Measurements from ENCODE around the gene BRSK2.

BRSK2 gene

DNA sequence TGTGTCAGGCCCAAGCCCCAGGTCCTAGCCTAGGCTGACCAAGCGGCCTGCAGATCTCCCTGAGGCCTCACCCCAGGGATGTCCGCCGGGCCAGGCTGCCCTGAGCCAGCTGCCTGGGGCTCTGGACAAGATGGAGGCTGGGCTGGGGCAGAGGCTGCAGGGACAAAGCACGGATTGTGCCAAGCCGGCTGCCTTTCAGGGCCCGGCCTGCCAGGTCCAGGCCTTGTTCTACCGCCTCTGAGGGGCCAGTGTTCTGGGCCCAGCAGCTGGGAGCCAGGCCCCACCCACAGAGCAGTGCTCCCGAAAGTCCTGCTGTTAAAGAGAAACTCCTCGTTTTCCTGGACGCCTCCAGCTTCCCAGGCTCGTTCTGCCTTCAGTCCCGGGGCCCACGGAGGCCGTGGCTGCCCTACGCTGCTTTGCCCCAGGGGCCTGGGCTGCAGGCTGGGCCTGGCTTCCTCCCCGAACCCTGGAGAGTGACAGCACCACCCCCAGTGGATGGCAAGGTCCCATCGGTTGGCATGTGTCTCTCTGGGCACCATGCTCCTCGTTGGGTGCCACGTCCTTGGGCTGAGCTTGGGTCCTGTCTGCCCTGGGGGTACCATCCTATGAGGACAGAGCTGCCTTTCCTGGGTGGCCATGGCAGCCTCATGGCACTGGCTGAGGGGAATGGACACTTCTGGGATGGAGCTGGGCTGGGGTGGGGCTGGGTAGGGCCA lies 7.6 kb downstream of the BRSK2 start:
- DNase-seq (ENCODE audit: low spot score): no peak

DNA sequence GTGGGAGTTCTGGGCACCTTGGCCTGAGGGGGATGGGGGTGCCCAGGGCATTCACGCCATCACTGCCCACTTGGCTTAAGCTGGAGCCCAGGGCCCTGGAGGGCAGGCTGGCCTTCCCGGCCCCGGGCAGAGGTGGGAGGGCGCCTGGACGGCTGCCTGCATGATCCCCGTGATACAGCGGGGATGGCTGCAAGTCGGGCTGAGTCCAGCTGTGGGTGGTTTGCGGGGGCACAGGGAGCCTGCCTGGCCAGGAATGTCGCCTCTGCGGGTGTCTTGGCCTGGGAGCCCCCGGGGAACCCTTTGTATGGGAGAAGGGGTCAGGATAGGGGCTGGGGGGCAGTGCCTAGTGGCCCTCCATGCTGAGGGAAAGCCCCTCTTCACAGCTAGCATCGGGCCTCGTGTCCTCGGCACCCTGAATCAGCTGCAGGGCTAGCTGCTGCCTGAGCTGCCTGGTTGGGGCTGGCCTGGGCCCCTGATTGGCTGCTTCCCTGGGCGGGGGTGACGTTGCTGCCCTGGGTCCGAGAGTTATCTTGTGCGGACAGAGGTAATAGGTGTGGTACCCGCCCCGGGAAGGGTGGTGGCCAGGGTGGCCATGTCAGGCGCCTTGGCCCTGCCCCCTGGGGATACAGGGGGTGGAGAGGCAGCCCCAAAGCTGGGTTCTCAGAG lies 8.3 kb downstream of the BRSK2 start:
- DNase-seq (ENCODE audit: low spot score): no peak

DNA sequence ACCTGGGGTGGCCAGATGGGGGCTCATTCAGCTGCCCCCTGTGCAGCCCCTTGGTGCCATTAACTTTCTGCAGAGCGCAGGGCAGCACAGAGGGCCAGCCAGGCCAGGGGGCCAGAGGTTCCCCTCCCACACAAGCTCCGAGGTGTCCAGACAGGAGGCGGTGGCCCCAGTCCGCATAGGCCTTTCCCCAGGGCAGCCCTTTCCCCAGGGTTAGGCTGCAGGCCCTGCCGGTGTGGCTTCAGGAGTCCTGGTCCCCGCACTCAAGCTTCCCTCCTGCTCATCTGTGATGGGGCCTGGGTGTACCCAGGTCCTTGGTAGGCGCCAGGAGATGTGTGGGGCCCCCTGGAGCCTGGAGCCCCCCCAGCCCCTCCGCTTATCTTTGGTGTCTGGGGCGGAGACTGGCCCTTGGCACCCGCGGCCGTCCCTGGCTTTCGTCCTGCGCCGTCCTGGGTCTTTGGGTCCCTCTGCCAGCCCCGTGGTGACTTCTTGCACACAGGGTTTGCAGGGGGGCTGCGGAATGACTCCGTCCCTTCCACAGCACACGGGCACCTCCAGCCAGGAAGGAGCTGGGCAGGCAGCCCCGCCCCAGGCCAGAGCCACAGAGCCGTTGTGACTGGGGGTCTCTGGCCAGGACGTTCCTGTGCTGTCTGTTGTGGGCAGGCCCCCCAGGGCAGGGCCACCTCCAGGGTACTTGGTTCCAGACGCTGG lies 8.9 kb downstream of the BRSK2 start:
- no peak for DNase-seq (ENCODE audit: low spot score)

DNA sequence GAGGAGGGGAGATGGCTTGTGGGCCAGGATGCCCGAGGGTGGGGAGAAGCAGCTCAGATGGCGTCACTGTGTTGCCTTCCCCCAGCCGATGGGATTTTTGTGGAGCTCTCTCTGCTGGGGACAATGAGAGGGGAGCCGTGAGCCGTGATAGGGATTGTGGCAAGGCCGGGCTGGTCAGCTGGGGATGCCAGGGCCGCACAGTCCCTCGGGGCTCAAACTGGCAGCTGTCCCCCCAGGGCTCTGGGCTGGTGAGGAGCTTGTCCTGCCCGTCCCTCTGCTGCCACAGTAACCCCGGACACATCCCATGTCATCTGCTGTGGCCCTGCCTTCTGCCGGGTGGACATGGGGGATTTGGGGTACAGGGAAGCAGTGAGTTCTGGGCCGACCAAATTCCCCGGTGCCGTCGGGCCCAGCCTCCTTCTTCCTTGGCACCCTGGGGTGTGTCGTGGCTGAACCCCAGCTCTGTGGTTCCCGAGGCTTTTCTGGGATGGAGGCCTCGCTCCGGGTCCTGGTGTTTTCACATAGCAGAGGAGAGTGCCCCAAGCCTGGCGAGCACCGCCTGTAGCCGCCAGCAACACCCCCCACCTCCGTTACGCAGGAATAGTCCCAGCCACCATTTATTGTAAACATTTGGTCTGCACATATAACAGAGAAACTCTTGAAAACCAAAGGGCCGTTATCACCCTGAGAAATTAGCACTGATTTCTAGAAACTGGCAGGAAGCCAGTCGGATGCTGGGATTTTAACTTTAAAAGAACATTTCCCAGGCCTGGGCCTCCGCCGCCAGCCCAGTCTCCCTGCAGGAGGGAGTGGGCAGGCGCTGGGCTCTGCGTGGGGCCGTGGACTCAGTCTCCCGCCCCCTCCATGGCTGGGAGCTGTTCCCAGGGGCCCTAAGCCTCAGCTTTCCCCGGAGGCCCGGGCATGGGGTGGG lies 9.9 kb downstream of the BRSK2 start:
- no peak for DNase-seq (ENCODE audit: low spot score)

DNA sequence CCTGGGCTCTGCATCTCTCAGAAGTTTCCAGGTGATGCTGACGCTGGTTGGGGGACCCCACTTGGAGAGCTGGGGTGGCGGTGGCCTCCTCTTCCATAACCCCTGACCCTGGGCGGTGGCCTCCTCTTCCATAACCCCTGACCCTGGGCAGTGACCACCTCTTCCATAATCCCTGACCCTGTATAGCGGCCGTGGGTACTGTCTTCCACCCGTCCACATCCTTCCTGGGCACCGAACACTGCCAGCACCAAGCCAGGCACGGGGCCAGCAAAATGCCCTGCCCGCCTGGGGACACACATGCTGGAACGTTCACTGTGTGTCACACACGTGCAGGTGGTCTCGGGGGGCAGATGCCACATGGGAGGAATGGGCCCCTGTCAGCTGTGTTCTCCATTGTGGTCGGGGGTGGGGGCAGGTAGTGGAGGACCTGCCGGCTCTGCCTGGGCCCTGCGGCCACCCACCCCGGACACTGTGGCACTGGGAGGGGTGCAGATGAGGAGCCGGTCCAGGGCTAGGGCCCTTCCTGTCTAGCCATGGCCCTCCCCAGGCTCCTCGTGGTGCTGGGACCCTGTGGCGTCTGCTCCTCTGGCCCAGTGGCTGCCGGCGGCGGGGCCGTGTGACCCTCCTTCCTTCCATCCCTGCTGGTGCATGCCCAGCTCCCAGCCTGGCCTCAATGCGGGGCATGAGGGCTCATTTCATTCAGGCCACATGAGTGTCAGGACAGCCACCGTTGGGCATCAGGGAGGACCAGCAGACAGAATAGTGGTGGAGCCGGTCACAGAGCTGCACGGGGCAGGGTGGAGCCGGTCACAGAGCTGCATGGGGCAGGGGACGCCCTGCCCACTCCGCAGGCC lies 10.8 kb downstream of the BRSK2 start:
- no peak for DNase-seq (ENCODE audit: low spot score)

DNA sequence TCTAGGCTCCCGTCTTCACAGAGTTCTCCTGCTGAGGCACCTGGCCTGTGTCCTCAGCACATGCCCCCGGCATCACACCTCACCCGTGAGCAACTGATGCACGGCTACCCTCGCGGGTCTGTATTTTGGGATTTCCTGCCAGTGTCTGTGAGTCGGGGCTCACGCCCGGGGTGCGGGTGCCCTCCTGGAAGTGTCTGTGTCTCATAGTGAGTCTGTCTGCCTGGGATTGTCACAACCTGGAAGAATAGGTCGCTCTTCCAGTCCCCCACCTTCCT lies 11.4 kb downstream of the BRSK2 start:
- DNase-seq (ENCODE audit: low spot score): no peak

DNA sequence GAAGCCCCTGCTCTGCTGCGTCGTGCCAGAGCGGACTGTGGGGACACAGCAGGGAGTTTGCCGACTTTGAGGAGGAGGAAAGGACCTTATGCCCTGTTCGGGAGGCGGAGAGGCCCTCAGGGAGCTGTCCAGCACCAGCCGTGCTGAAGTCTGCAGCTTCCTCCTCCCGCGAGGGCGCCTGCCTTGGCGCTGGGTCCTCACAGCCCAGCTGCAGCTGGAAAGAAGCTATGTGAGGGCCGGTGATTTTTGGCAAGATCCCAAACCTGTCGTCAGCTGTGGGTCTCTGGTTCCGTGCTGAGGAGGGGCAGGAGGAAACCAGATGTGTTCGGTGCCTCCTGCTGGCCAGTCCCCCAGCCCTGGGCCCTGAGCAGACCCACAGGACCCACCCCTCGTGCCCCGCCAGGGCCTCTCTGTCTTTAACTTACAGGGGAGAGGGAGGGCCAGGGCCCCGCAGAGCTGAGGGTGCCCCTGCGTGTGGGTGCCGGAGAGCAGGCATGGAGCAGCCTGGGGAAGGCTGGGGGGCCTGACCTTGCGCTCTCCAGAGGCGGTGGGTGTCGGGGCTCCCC lies 12.0 kb downstream of the BRSK2 start:
- peak; percentile 83 for DNase-seq (ENCODE audit: low spot score)

DNA sequence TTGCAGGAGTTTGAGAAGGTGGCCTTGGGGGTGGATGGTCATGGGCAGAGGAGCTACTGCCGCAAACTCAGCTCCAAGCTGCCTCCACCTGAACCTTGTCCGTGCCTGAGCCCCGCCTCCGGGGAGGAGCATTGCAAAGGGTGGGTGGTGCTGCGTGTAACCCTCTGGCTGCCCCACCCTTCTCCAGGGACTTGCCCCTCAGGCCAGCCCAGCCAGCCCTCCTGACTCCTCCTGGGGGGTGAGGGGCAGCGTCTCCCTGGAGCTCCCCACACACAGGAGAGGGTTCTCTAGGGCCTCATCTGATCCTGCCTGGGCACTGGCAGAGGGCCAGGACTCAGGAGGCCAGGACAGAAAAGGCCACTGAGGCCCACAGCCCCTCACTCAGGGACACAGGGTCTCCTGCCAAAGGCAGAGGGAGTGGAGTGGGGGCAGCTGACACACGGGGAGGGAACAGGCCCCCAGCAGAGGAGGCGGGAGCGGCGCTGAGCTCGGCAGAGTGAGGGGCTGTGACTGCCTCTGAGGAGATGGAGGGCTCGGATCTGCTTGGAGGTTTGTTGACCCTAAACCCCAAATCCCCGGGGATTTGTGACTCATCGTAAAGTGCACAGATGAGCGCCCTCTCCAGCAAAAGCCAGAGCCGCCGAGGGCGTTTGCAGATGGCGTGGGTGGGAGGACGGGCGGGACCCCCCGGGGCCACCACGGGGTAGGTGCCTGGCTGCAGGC lies 12.8 kb downstream of the BRSK2 start:
- no peak for DNase-seq (ENCODE audit: low spot score)

DNA sequence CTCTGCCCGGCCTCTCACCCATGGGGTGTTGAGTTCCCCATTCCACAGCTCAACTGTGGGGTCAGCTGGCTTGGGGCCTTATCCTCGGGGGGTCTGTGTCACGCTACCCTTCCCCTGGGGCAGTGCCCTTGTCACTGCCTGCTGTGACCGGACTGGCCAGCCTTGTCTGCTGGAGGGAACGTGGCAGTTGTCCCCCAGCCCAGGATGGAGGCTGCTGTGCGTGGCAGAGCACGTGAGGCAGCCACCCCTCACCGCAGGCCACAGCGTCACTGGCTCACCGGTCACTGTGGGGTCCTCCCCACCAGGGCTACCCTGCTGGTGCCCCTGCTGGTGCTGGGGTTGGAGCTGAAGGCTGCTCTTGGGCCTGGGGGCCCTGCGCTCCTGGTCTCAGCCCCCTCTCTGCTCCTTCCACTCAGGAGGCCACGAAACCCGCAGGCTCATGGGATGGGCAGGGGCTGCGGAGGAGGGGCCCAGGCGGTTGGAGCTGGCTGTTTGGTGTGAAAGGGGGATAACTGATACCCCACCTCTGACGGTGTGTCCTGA lies 13.4 kb downstream of the BRSK2 start:
- DNase-seq (ENCODE audit: low spot score): no peak

DNA sequence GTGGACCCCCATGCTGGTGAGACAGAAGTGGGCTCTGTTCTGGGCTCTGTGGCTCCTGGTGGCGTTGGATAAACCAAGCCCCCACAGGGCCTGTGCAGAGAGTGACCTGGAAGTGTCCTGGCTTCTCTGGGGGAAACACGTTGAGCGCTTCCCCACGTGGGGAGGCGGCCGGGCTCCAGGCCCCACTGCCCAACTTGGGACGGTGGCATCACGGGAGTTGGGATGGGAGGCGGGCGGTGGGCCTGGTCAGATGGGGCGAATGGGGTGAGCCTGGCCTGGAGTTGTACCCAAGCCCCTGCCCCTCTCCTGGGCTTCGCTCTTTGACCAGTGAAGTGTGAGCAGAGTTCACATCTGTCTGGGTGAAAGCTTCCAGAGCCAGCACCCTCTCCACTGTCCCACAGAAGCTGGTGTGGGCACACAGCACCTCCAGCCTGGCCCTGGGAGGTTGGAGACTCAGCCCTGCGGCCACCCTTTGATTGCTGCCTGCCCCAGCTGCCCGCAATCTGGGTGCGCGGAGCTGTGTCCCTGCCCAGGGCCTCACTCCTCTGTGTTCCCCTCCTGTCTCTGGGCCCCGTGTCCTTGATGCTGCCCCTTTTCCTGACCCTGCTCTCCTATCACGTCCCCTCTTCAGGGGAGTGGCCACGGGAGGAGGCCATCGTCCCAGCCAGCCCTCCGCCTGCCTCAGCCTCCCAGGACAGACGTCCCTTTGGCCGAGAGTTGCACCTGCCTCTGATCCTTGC lies 14.2 kb downstream of the BRSK2 start:
- DNase-seq (ENCODE audit: low spot score): no peak

DNA sequence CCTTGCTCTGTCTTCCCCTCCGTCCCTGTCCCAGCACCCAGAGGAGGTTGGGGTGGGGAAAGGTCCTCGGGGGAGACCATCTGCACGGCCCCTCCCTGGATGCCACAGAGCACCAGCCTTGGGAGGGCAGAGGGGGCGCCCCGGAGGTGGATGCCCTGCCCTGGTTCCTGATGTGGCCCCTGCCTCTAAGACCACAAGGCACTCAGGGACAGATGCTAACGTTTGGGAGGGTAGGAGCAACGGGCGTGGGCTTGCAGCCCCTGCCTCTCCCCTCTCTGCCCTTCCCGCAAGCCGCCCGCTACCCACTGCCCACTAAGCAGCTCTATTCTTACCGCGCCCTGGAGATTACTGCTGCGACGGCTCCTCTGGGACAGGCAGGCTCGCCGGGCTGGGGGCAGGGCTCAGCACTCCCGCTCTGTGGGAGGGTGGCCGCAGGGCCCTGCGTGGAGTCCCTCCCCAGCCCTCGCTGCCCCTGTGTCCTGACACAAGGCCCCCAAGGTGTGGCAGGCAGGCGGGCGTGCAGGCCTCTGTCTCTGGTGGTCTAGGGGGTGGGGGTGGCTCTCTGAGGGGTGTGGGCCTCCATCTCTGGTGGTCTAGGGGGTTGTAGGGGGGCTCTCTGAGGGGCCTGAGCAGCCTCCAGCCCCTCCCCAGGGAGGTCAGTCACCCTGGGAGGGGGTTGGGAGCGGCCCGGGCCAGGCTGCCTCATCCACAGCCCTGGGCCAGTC lies 14.9 kb downstream of the BRSK2 start:
- no peak for DNase-seq (ENCODE audit: low spot score)

DNA sequence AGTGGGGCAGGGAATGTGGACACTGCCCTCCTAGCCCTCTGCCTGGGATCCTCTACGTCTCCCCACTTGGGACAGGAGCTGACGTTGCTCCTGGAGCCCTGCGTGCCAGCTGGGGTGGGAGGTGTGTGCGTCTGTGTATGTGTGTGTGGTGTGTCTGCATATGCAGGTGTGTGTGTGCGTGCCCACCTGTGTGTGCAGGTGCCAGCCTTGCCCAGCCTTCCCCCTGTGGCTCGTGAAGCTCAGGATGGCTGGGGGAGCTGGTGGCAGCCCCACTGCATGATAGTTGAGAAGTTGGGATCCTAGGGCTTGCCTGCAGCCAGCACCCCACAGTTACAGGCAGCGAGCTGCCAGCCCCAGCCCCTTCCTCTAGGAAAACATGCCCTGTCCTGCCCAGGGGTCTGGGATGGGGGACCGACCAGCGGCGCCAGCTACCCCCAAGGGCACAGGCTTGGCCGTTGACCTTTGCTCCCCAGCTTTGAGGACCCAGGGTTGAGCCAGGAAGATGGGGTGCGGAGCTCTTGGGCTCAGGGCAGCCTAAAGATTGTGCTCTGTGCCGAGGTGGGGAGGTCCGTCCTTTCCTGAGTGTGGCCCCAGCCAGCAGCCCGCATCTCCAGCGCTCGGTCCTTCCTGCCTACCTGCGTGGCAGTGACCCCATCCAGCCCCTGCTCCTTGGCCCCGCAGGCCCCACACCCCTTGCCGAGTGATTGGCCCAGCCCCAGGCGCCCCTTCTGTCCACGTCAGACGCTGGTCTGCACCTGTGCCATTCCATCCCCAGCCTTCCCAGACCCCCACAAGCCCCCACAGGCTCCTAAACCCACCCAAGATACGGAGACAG lies 15.7 kb downstream of the BRSK2 start:
- DNase-seq (ENCODE audit: low spot score): no peak

DNA sequence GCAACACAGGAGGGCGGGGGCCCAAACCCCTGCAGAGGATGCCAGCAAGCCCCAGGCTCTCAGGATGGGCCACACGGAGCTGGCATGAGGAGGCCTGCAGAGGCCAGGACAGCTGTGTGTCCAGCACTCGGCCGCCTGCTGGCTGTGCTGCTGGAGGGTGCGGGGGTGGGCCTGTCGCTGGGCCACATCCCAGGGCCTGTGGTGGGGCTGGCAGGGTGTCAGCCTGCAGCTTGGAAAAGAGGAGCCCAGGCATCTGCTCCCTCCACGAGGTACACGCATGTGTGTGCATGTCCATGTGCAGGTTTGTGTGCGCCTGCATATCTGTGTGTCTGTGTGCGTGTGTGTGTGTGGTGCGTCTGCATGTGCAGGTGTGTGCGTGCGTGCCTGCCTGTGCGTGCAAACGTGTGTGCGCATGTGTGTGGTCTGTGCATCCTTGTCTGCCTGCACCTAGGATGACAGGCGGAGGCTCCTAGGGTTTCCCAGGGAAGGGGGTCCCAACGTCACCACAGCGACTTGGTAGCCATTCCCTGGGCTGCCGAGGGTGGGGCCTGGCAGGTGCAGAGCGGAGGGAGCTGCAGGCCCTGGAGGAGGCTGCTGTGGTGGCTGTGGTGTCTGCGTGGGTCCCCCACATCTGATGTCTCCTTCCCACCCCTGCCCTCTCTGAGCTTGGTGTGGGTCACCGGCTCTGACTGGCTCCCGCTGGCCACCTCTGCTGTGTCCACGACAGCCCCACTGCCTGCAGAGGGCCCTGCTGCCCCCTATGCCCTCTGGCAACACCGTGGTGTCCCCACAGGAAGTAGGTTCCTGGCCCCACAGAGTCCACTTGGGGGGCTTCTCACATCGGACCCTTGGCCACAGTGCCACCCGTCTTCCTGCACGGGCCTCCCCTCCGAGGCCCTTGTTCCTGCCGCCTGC lies 17.1 kb downstream of the BRSK2 start:
- no peak for DNase-seq (ENCODE audit: low spot score)

DNA sequence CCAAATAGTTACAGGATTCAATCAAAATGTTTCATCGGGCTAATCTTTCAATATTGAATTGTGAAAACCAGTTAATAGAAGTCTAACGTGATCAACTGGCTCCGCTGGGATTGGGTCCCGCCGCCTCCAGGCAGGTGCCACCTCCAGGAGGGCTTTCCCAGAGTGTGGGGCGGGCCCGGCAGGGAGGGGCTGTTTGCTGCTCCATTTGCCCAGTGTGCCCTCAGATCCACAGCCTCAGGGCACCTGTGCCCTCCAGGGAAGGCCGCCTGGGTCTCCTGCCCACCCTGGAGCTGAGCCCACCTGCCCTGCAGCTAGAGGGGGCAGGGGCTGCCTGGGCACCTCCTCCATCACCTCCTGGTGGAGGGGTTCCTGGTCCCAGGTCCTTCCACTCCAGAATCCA lies 17.9 kb downstream of the BRSK2 start:
- no peak for DNase-seq (ENCODE audit: low spot score)

DNA sequence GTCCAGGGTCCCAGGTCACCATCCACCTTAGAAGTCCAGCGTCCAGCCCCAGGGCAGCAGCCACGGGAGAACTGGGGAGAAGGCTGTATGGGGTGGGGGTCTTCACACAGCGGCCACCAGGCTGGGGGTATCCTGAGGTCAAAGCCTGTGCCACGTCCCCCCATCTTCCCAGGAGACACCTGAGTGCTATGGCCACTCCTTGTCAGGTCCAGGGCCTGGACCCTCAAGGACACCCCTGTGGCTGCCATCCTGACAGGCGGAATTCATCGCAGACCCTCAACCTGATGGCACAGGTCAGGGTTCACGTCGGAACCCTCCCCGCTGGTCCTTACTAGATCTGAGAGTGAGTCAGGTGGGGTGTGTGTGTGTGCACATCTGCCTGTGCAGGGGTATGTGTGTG lies 18.6 kb downstream of the BRSK2 start:
- DNase-seq (ENCODE audit: low spot score): no peak

DNA sequence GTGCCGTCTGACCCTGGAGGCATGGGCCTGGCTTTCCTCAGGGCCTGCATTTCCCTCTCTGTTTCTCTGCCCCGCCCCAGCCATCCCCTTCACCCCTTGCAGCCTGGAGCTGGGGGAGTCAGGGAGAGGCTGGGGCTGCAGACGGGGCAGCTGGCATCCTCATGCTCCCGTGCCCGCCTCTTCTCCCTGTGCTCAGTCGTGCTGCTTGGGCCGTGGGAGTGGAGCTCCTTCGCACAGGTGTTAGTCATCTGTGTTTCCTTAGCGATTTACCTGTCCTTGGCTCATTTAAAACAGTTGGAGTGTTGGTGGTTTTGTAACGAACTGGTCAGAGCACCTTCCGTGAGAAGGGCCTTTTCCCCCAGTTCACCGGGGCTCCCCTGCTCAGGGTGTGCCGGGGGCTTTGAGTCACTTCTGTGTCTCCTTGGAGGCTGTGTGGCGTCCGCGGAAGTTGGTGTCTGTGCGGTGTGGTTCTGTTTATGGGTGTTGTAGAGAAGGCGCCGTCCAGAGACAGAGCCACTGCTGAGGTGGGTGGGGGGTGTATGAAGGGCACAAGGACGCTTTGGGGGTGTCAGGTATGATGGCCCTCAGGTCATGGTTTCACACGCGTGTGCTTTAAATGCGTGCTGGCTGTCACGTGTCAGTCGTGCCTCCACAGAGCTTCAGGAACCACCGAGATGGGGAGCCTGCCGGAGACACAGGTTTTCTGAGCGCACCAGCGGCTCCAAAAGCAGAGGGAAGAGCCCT lies 19.5 kb downstream of the BRSK2 start:
- no peak for DNase-seq (ENCODE audit: low spot score)

Data from hepatic stellate cell (primary cell).